ENCODE data around the gene PXDC1. TPM values are rescaled to one million over a fixed set of nuclear protein-coding genes. Genes with fewer than 3 reads are reported as not detected.

PXDC1 gene
- total RNA-seq, 1 donor from 2014 or later: 75.9 TPM

- TF ChIP-seq, protein P1, sequence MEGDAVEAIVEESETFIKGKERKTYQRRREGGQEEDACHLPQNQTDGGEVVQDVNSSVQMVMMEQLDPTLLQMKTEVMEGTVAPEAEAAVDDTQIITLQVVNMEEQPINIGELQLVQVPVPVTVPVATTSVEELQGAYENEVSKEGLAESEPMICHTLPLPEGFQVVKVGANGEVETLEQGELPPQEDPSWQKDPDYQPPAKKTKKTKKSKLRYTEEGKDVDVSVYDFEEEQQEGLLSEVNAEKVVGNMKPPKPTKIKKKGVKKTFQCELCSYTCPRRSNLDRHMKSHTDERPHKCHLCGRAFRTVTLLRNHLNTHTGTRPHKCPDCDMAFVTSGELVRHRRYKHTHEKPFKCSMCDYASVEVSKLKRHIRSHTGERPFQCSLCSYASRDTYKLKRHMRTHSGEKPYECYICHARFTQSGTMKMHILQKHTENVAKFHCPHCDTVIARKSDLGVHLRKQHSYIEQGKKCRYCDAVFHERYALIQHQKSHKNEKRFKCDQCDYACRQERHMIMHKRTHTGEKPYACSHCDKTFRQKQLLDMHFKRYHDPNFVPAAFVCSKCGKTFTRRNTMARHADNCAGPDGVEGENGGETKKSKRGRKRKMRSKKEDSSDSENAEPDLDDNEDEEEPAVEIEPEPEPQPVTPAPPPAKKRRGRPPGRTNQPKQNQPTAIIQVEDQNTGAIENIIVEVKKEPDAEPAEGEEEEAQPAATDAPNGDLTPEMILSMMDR (IDR thresholded peaks at IDR 0.05): no peak
- TF ChIP-seq POLR2AphosphoS5 (IDR thresholded peaks at IDR 0.05; ENCODE audit: insufficient read depth in 1 of 2, low read depth in 1 of 2) (no peak), POLR2A (IDR thresholded peaks at IDR 0.05) (no peak)
Measured at GRCh38 chr6:3765415-3765814, 13.9 kb upstream of the PXDC1 start.

GRCh38 chr6:3764516-3765335 is 13.2 kb upstream of the PXDC1 start:
- Histone ChIP-seq H3K4me1 (peaks cover 6% of the 10 kb centered on the region), H3K36me3 (no peaks in the 10 kb centered on the region), H3K4me3 (no peak overlapping the region), H3K27me3 (no peaks in the 10 kb centered on the region), H3K27ac (no peak overlapping the region), H3K9me3 (no peaks in the 10 kb centered on the region)
- TF ChIP-seq POLR2AphosphoS5 (IDR thresholded peaks at IDR 0.05; ENCODE audit: insufficient read depth in 1 of 2, low read depth in 1 of 2) (no peak), POLR2A (IDR thresholded peaks at IDR 0.05) (no peak)
- TF ChIP-seq, protein P1 (IDR thresholded peaks at IDR 0.05): no peak
- intact Hi-C loops (cut with DNase I): no loop called here
- DNase-seq (ENCODE audit: extremely low spot score in 2 of 2): peak in 1 of 2 donors; percentile 72

More at GRCh38 chr6:3765415-3765814, 13.9 kb upstream of the PXDC1 start:
- H3K27ac ChIP-seq: no peak overlapping the region
- no peak for DNase-seq (ENCODE audit: extremely low spot score in 2 of 2)
- intact Hi-C loops (cut with DNase I): no loop called here
- no peaks in the 10 kb centered on the region for H3K9me3 ChIP-seq
- H3K4me1 ChIP-seq: peaks cover 6% of the 10 kb centered on the region
- no peaks in the 10 kb centered on the region for H3K27me3 ChIP-seq
- H3K4me3 ChIP-seq: no peak overlapping the region
- no peaks in the 10 kb centered on the region for H3K36me3 ChIP-seq

DNA sequence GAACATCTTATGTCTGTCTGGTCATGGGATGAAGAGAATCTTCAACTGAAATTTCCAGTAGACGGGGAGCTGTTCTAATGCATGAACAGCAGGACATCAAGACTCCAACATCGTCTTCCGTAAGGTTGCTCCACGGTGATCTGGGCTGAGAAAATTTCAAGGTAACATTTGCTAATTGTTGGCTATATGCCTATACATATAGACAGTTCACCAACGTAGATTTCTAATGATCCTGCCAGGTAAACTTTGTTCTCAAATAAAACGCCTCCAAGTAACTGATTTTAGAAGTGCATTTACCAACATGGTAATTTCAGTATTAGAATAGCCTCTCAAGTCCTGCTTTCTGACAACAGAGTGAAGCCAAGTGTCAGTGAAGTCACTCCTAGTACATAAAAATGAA is 11.3 kb upstream of the PXDC1 start:
- peaks cover 6% of the 10 kb centered on the region for H3K4me1 ChIP-seq
- no peaks in the 10 kb centered on the region for H3K27me3 ChIP-seq
- H3K4me3 ChIP-seq: no peak overlapping the region
- no peak for TF ChIP-seq POLR2A (IDR thresholded peaks at IDR 0.05)
- TF ChIP-seq, protein P1 (IDR thresholded peaks at IDR 0.05): no peak
- TF ChIP-seq POLR2AphosphoS5 (IDR thresholded peaks at IDR 0.05; ENCODE audit: insufficient read depth in 1 of 2, low read depth in 1 of 2): no peak
- no peaks in the 10 kb centered on the region for H3K9me3 ChIP-seq
- no peak for DNase-seq (ENCODE audit: extremely low spot score in 2 of 2)
- no peaks in the 10 kb centered on the region for H3K36me3 ChIP-seq
- H3K27ac ChIP-seq: no peak overlapping the region
- intact Hi-C loops (cut with DNase I): no loop called here

- DNase-seq (ENCODE audit: extremely low spot score in 2 of 2): peak in 1 of 2 donors; percentile 71
- Histone ChIP-seq H3K4me1 (peaks cover 6% of the 10 kb centered on the region), H3K27ac (no peak overlapping the region), H3K9me3 (no peaks in the 10 kb centered on the region), H3K36me3 (no peaks in the 10 kb centered on the region), H3K27me3 (no peaks in the 10 kb centered on the region), H3K4me3 (no peak overlapping the region)
- intact Hi-C loops (cut with DNase I): no loop called here
- TF ChIP-seq, protein P1 (IDR thresholded peaks at IDR 0.05): no peak
- TF ChIP-seq POLR2A (IDR thresholded peaks at IDR 0.05): no peak
- no peak for TF ChIP-seq POLR2AphosphoS5 (IDR thresholded peaks at IDR 0.05; ENCODE audit: insufficient read depth in 1 of 2, low read depth in 1 of 2)
Measured at GRCh38 chr6:3762359-3762758, 10.8 kb upstream of the PXDC1 start.

DNA sequence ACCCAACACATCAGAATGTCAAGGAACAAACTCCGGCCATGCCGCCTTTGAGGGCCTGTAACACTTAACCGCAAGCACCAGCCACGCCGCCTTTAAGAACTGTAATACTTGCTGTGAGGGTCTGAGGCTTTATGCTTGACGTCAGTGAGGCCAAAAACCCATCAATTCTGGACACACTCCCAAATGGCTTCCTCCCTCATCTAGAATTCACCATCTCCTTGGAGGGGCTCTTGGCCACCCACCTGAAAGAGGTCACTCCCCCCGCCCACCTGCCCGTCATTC is 10.4 kb upstream of the PXDC1 start:
- Histone ChIP-seq H3K9me3 (no peaks in the 10 kb centered on the region), H3K27ac (no peak overlapping the region), H3K36me3 (no peaks in the 10 kb centered on the region), H3K4me1 (peaks cover 6% of the 10 kb centered on the region), H3K4me3 (no peak overlapping the region), H3K27me3 (no peaks in the 10 kb centered on the region)
- intact Hi-C loops (cut with DNase I): no loop called here
- peak in 1 of 2 donors; percentile 83 for DNase-seq (ENCODE audit: extremely low spot score in 2 of 2)
- TF ChIP-seq, protein P1 (IDR thresholded peaks at IDR 0.05): no peak
- no peak for TF ChIP-seq POLR2AphosphoS5 (IDR thresholded peaks at IDR 0.05; ENCODE audit: insufficient read depth in 1 of 2, low read depth in 1 of 2)
- no peak for TF ChIP-seq POLR2A (IDR thresholded peaks at IDR 0.05)
